ENCODE data around the gene TBR1. TPM values are rescaled to one million over a fixed set of nuclear protein-coding genes. Genes with fewer than 3 reads are reported as not detected.

TBR1 gene
- total and polyA plus RNA-seq, 4 donors = under 0.01 TPM; not detected in 3

GRCh38 chr2:161391737-161392506 lies 24.2 kb upstream of the TBR1 start:
- H3K27ac ChIP-seq (ENCODE audit: low read depth in 1 of 2, low read length in 2 of 2) = no peak overlapping the region
- 96% methylated on average over 4 of the region's 4 CpGs for WGBS
- no peak for DNase-seq (ENCODE audit: low spot score)

More at GRCh38 chr2:161391737-161392506, 24.2 kb upstream of the TBR1 start:
- no peak for TF ChIP-seq CTCF (IDR thresholded peaks at IDR 0.05; ENCODE audit: low read depth, low read length, missing input control)
- TF ChIP-seq MAX (IDR thresholded peaks at IDR 0.05) = no peak
- no peak for TF ChIP-seq NR2F2 (IDR thresholded peaks at IDR 0.05)
- no peak for TF ChIP-seq HNF4G (IDR thresholded peaks at IDR 0.05)
- no peak for TF ChIP-seq SP1 (IDR thresholded peaks at IDR 0.05)
- no peak for TF ChIP-seq JUND (IDR thresholded peaks at IDR 0.05)
- no peak for TF ChIP-seq HNF4A (conservative IDR thresholded peaks at IDR 0.05)
- TF ChIP-seq RXRA (IDR thresholded peaks at IDR 0.05) = no peak
- TF ChIP-seq FOXA1 (IDR thresholded peaks at IDR 0.05) = no peak
- no peak for TF ChIP-seq GABPA (IDR thresholded peaks at IDR 0.05 in 1 of 2, conservative IDR thresholded peaks at IDR 0.05 in 1 of 2)
- TF ChIP-seq RAD21 (IDR thresholded peaks at IDR 0.05) = no peak
- TF ChIP-seq EGR1 (IDR thresholded peaks at IDR 0.05; ENCODE audit: low read depth in 2 of 2) = no peak
- no peak for TF ChIP-seq ZBTB33 (IDR thresholded peaks at IDR 0.05)
- no peak for TF ChIP-seq FOXA2 (IDR thresholded peaks at IDR 0.05)
- no peak for TF ChIP-seq REST (IDR thresholded peaks at IDR 0.05)
- no peak for TF ChIP-seq TAF1 (conservative IDR thresholded peaks at IDR 0.05)
- Histone ChIP-seq H3K9ac (ENCODE audit: low read depth in 1 of 2, low read length in 2 of 2) (no peak overlapping the region), H3K9me3 (ENCODE audit: control insufficient read depth in 4 of 4, low read length in 3 of 4) (no peaks in the 10 kb centered on the region), H3K36me3 (ENCODE audit: control insufficient read depth in 4 of 4, insufficient read depth in 3 of 4, low read depth in 1 of 4, low read length in 3 of 4) (peaks cover 2 to 8% (median 8%) of the 10 kb centered on the region in 4 donors), H3K4me3 (ENCODE audit: low read depth in 1 of 3, low read length in 3 of 3) (no peak overlapping the region), H3K27me3 (ENCODE audit: control insufficient read depth in 4 of 4, insufficient read depth in 4 of 4, low read length in 3 of 4) (no peaks in the 10 kb centered on the region), H3K4me1 (ENCODE audit: control insufficient read depth in 4 of 4, insufficient read depth in 4 of 4, low read length in 3 of 4) (no peaks in the 10 kb centered on the region)

Measured in liver (tissue), 9 donors.